Endothelial cell (in vitro differentiated cells): ENCODE measurements around the gene PRKACA. TPM values are rescaled to one million over a fixed set of nuclear protein-coding genes. Genes with fewer than 3 reads are reported as not detected.

Source experiments
- DNase-seq: peaks from one replicate; pipeline ENCODE4 v3.0.0; 2021; ENCODE audit warnings: low spot score
- H3K27ac Mint-ChIP-seq: one replicate; pipeline ENCODE4 v1.8.0; 2021; ENCODE audit warnings: mixed read lengths, inconsistent platforms; ENCODE audit not compliant: unreplicated experiment
- H3K27me3 Mint-ChIP-seq: one replicate; pipeline ENCODE4 v1.8.0; 2021; ENCODE audit warnings: mild to moderate bottlenecking, moderate library complexity, mixed read lengths, inconsistent platforms; ENCODE audit not compliant: unreplicated experiment
- H3K36me3 Mint-ChIP-seq: one replicate; pipeline ENCODE4 v1.8.0; 2021; ENCODE audit warnings: mild to moderate bottlenecking, low read depth, mixed read lengths, inconsistent platforms; ENCODE audit not compliant: unreplicated experiment
- H3K4me1 Mint-ChIP-seq: one replicate; pipeline ENCODE4 v1.8.0; 2021; ENCODE audit warnings: mild to moderate bottlenecking, mixed read lengths, inconsistent platforms; ENCODE audit not compliant: unreplicated experiment
- H3K4me3 Mint-ChIP-seq: one replicate; pipeline ENCODE4 v1.8.0; 2021; ENCODE audit warnings: mild to moderate bottlenecking, mixed read lengths, inconsistent platforms; ENCODE audit not compliant: unreplicated experiment
- H3K9me3 Mint-ChIP-seq: one replicate; pipeline ENCODE4 v1.8.0; 2021; ENCODE audit warnings: mixed read lengths, inconsistent platforms; ENCODE audit not compliant: unreplicated experiment
- CTCF ChIP-seq: fragments of 200-600 bp; sonication (generic); IDR thresholded peaks from one replicate; pipeline ENCODE4 v1.5.0; 2021; ENCODE audit warnings: antibody characterized with exemption; ENCODE audit not compliant: unreplicated experiment
- total RNA-seq: library from RNA; stranded (reverse); fragmentation: NEBNext Ultra II Directional; extraction: Animal tissue kit (Norgen Biotek cat#: 25700); gene quantifications from one replicate; pipeline ENCODE4 v1.2.1, GENCODE V29; 2021; ENCODE audit not compliant: unreplicated experiment

PRKACA gene
- total RNA-seq, 1 donor from 2014 or later, result 122 TPM

GRCh38 chr19:14107581-14108461, 9.7 kb downstream of the PRKACA start:
- no peak for TF ChIP-seq CTCF
- peaks cover 3% of the 10 kb centered on the region for H3K4me1 Mint-ChIP-seq
- H3K9me3 Mint-ChIP-seq, result no peaks in the 10 kb centered on the region
- peaks cover 7% of the 10 kb centered on the region for H3K36me3 Mint-ChIP-seq
- no peak for DNase-seq
- peak overlapping the region; percentile 73 for H3K4me3 Mint-ChIP-seq
- peaks cover 5% of the 10 kb centered on the region for H3K27me3 Mint-ChIP-seq
- no peak overlapping the region for H3K27ac Mint-ChIP-seq

GRCh38 chr19:14106840-14107239, 10.7 kb downstream of the PRKACA start:
- Mint-ChIP-seq H3K27me3 (peaks cover 5% of the 10 kb centered on the region), H3K9me3 (no peaks in the 10 kb centered on the region), H3K4me1 (no peaks in the 10 kb centered on the region), H3K36me3 (peaks cover 7% of the 10 kb centered on the region), H3K4me3 (no peak overlapping the region), H3K27ac (no peak overlapping the region)
- no peak for DNase-seq
- TF ChIP-seq CTCF, result no peak

GRCh38 chr19:14105680-14106079, 11.9 kb downstream of the PRKACA start:
- H3K4me1 Mint-ChIP-seq, result no peaks in the 10 kb centered on the region
- H3K27ac Mint-ChIP-seq, result no peak overlapping the region
- DNase-seq, result no peak
- TF ChIP-seq CTCF, result no peak
- peaks cover 11% of the 10 kb centered on the region for H3K36me3 Mint-ChIP-seq
- no peak overlapping the region for H3K4me3 Mint-ChIP-seq
- peaks cover 3% of the 10 kb centered on the region for H3K27me3 Mint-ChIP-seq
- no peaks in the 10 kb centered on the region for H3K9me3 Mint-ChIP-seq

- no peak for TF ChIP-seq CTCF
- DNase-seq, result no peak
- Mint-ChIP-seq H3K4me3 (no peak overlapping the region), H3K27ac (no peak overlapping the region), H3K9me3 (no peaks in the 10 kb centered on the region), H3K27me3 (no peaks in the 10 kb centered on the region), H3K4me1 (no peaks in the 10 kb centered on the region), H3K36me3 (peaks cover 11% of the 10 kb centered on the region)
These were observed 14.3 kb downstream of the PRKACA start for GRCh38 chr19:14103310-14103709.

GRCh38 chr19:14102756-14103155, 14.8 kb downstream of the PRKACA start:
- H3K27me3 Mint-ChIP-seq, result no peaks in the 10 kb centered on the region
- H3K36me3 Mint-ChIP-seq, result peaks cover 10% of the 10 kb centered on the region
- DNase-seq, result no peak
- no peaks in the 10 kb centered on the region for H3K9me3 Mint-ChIP-seq
- TF ChIP-seq CTCF, result no peak
- no peaks in the 10 kb centered on the region for H3K4me1 Mint-ChIP-seq
- no peak overlapping the region for H3K4me3 Mint-ChIP-seq
- no peak overlapping the region for H3K27ac Mint-ChIP-seq
